ENCODE measurements around the gene PROP1.

- TF ChIP-seq CTCF (IDR thresholded peaks at IDR 0.05; ENCODE audit: low read depth, low read length) (no peak), POLR2A (IDR thresholded peaks at IDR 0.05; ENCODE audit: extremely low read depth, insufficient read length) (no peak), MAX (IDR thresholded peaks at IDR 0.05; ENCODE audit: low read depth, low read length) (no peak)
Measured at GRCh38 chr5:177994063-177994462, 2.0 kb downstream of the PROP1 start.

All from NB4 (cell line).